Mesodermal cell (in vitro differentiated cells): ENCODE data around the gene LRMDA.
A peak's percentile ranks its signal among the peaks of the same experiment; 100 is the strongest.
"Not testable (repeated sequence)": the region's sequence is repeated elsewhere in the genome, so short reads cannot be mapped to it uniquely, and the experiment has no call there.

Experiments used
- H3K27ac ChIP-seq: 2 replicates; pipeline ENCODE4 v1.7.0; 2013; ENCODE audit warnings: mild to moderate bottlenecking, low read depth, low read length, moderate library complexity; ENCODE audit not compliant: severe bottlenecking
- H3K36me3 ChIP-seq: 2 replicates; pipeline ENCODE4 v1.7.1; 2013; ENCODE audit warnings: mild to moderate bottlenecking, low read length, moderate library complexity; ENCODE audit not compliant: control insufficient read depth, insufficient read depth
- H3K4me1 ChIP-seq: one replicate; pipeline ENCODE4 v1.7.1; 2013; ENCODE audit warnings: mild to moderate bottlenecking, low read length; ENCODE audit not compliant: insufficient read depth, control insufficient read depth, poor library complexity, severe bottlenecking
- H3K4me3 ChIP-seq: 2 replicates; pipeline ENCODE4 v1.7.0; 2013; ENCODE audit warnings: low read length, control low read depth, mild to moderate bottlenecking; ENCODE audit not compliant: insufficient read depth, poor library complexity, severe bottlenecking; ENCODE audit errors: extremely low read depth
- H3K9me3 ChIP-seq: 2 replicates; pipeline ENCODE4 v1.7.1; 2013; ENCODE audit warnings: mild to moderate bottlenecking, low read length, moderate library complexity; ENCODE audit not compliant: control insufficient read depth
- WGBS, 2 experiments: methylation state at CpG; one replicate each; pipeline ENCODE4 v1.1.5; 2013; ENCODE audit warnings: missing lambda C conversion rate in 2 of 2; ENCODE audit not compliant: insufficient coverage in 2 of 2; 5-methylcytosine and 5-hydroxymethylcytosine counted together

Gene LRMDA

GRCh38 chr10:76148217-76148616 is 716.8 kb downstream of the LRMDA start:
- H3K36me3 ChIP-seq, H3K9me3 ChIP-seq, H3K27ac ChIP-seq, H3K4me3 ChIP-seq: not testable (repeated sequence)
- 76 to 100% methylated on average over 2 to 3 of the region's 8 CpGs for WGBS, 2 experiments
- peaks cover 13% of the 10 kb centered on the region for H3K4me1 ChIP-seq

- Histone ChIP-seq H3K36me3 (no peaks in the 10 kb centered on the region), H3K4me1 (peaks cover 13% of the 10 kb centered on the region), H3K27ac (peak overlapping the region; percentile 92), H3K4me3 (no peak overlapping the region), H3K9me3 (no peaks in the 10 kb centered on the region)
- 89% methylated on average over 1 of the region's 1 CpG; no CpG with 5 or more reads in 1 of the 2 experiments for WGBS, 2 experiments
Observed at GRCh38 chr10:76149182-76149581, 717.8 kb downstream of the LRMDA start.

GRCh38 chr10:76149602-76150138 is 718.2 kb downstream of the LRMDA start:
- Histone ChIP-seq H3K4me3 (no peak overlapping the region), H3K9me3 (no peaks in the 10 kb centered on the region), H3K36me3 (no peaks in the 10 kb centered on the region), H3K27ac (peak overlapping the region; percentile 92), H3K4me1 (peaks cover 13% of the 10 kb centered on the region)
- 14 to 50% methylated on average over 1 of the region's 2 CpGs for WGBS, 2 experiments

DNA sequence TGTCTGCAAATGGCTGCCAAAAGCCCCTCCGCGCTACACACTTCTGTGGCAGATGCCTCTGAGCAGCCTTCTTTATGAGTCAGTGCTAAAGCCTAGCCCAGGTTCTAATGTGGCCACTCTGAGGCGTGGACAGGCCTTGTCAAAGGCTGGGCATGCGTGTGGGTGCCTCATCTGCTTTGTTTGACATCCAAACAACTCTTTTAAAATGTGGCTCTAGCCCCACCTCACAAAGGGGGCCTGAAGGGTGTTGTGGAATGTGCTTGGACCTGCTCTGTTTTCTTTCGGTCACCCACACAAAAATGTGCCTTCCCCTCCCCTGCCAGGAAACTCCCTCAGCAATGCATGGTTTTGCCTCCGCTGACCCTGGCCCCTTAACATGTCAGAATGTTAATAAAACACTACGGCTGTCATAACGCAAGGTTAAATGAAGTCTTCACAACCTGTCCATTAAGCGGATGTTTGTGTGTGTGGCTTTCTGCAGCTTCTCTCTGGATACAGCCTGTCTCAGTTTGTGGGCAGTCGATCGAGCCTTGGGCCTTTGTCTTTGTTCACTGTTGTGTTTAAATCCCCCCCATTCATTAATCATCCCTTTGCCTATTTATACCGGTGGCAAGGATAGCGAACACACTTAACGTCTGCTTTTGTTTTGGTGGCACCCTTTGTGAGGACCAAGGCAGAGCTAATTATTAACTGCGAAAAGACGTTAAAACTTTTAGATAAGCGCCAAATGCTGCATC is 718.9 kb downstream of the LRMDA start:
- H3K36me3 ChIP-seq, result no peaks in the 10 kb centered on the region
- H3K4me1 ChIP-seq, result peaks cover 13% of the 10 kb centered on the region
- H3K27ac ChIP-seq, result peak overlapping the region; percentile 92
- 53 to 67% methylated on average over 13 to 15 of the region's 17 CpGs for WGBS, 2 experiments
- no peaks in the 10 kb centered on the region for H3K9me3 ChIP-seq
- H3K4me3 ChIP-seq, result no peak overlapping the region

- 56 to 74% methylated on average over 5 to 7 of the region's 7 CpGs for WGBS, 2 experiments
- Histone ChIP-seq H3K9me3 (no peaks in the 10 kb centered on the region), H3K4me3 (no peak overlapping the region), H3K27ac (peak overlapping the region; percentile 92), H3K36me3 (no peaks in the 10 kb centered on the region), H3K4me1 (peaks cover 13% of the 10 kb centered on the region)
Observed at GRCh38 chr10:76150876-76151288, 719.5 kb downstream of the LRMDA start.

DNA sequence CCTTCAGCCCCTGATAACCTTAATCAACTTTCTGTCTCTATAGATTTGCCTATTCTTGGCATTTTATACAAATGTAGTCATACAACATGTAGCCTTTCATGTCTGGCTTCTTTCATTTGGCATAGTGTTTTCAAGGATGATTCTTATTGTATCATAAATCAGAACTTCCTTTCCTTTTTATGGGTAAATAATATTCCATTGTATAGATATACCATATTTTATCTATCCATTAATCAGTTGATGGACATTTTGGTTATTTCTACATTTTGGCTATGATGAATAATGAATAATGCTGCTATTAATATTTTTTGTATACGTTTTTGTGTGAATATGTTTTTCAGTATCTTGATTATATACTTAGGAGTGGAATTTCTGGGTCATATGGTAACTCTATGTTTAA is 720.8 kb downstream of the LRMDA start:
- Histone ChIP-seq H3K36me3 (no peaks in the 10 kb centered on the region), H3K4me1 (peaks cover 13% of the 10 kb centered on the region), H3K9me3 (no peaks in the 10 kb centered on the region), H3K4me3 (no peak overlapping the region), H3K27ac (no peak overlapping the region)
- WGBS, 2 experiments, result 80% methylated on average over 1 of the region's 1 CpG; no CpG with 5 or more reads in 1 of the 2 experiments

DNA sequence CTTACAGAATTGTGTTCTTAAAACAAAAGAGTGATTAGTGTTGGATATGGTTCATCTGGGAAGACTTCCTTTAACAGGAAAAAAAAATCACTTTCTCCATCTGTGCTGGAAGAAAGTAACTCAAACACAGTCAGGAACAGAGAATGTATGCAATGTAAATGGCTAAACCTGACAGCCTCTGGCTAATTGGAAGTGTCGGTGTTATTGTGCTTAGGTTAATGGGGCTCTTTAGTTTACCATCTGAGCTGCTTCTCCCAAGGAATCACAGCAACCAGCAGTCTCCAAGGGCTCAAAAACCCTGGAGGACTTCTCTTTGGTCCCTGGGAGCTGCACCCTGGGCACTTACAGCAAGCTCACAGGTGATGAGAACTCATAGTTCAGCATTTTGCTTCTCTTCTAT is 724.5 kb downstream of the LRMDA start:
- WGBS, 2 experiments, result 57% methylated on average over 1 of the region's 1 CpG; no CpG with 5 or more reads in 1 of the 2 experiments
- H3K36me3 ChIP-seq, result no peaks in the 10 kb centered on the region
- H3K4me1 ChIP-seq, result peaks cover under 1% of the 10 kb centered on the region
- no peaks in the 10 kb centered on the region for H3K9me3 ChIP-seq
- no peak overlapping the region for H3K4me3 ChIP-seq
- H3K27ac ChIP-seq, result no peak overlapping the region

- H3K4me3 ChIP-seq, result no peak overlapping the region
- H3K4me1 ChIP-seq, result no peaks in the 10 kb centered on the region
- 95 to 96% methylated on average over 8 to 12 of the region's 12 CpGs for WGBS, 2 experiments
Observed at GRCh38 chr10:76160446-76161300, 729.2 kb downstream of the LRMDA start.

DNA sequence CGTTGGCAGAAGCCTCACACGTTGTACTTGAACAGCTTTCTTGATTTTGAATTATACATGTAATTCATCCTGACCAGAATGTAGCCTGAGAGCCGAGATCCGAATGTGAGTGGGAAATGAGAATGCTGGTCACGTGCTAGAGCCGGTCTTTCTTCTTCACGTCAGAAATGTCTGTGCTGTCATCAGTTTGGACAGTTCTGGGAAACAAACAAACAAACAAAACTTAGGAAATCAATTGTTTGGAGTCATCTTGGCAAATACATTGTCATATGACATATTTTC is 729.8 kb downstream of the LRMDA start:
- Histone ChIP-seq H3K36me3 (no peaks in the 10 kb centered on the region), H3K27ac (no peak overlapping the region), H3K4me1 (no peaks in the 10 kb centered on the region), H3K9me3 (no peaks in the 10 kb centered on the region), H3K4me3 (no peak overlapping the region)
- WGBS, 2 experiments, result 79 to 88% methylated on average over 4 of the region's 7 CpGs

More at GRCh38 chr10:76160446-76161300, 729.2 kb downstream of the LRMDA start:
- Histone ChIP-seq H3K36me3 (no peaks in the 10 kb centered on the region), H3K9me3 (no peaks in the 10 kb centered on the region), H3K27ac (no peak overlapping the region)

GRCh38 chr10:76168437-76168836 is 737.0 kb downstream of the LRMDA start:
- H3K36me3 ChIP-seq, result no peaks in the 10 kb centered on the region
- WGBS, 2 experiments, result 78 to 100% methylated on average over 1 of the region's 1 CpG
- H3K4me1 ChIP-seq, result no peaks in the 10 kb centered on the region
- H3K4me3 ChIP-seq, result no peak overlapping the region
- H3K27ac ChIP-seq, result no peak overlapping the region
- H3K9me3 ChIP-seq, result no peaks in the 10 kb centered on the region
